GM12878 (cell line): ENCODE data around the gene CCNY.

Experiments used
- CHD1 ChIP-seq: IDR thresholded peaks from 2 replicates; pipeline ENCODE4 v1.6.1; 2012; ENCODE audit warnings: low read depth, low read length, improper control_type of control experiment
- EZH2 ChIP-seq: IDR thresholded peaks from 2 replicates; pipeline ENCODE4 v1.6.1; 2012; ENCODE audit warnings: low read depth, mild to moderate bottlenecking, control low read depth, inconsistent platforms, low read length, borderline replicate concordance; ENCODE audit not compliant: control insufficient read depth
- NFYB ChIP-seq: IDR thresholded peaks from 2 replicates; pipeline ENCODE4 v1.6.1; 2011; ENCODE audit warnings: low read depth, mild to moderate bottlenecking, low read length, improper control_type of control experiment, moderate library complexity; ENCODE audit not compliant: insufficient read depth
- NR2C1 ChIP-seq: fragments of 450-650 bp; IDR thresholded peaks from 2 replicates; pipeline ENCODE4 v1.6.1; 2017; ENCODE audit warnings: antibody characterized with exemption, mild to moderate bottlenecking, moderate library complexity
- NR2C2 ChIP-seq: IDR thresholded peaks from 2 replicates; pipeline ENCODE4 v1.6.1; 2011; ENCODE audit warnings: borderline replicate concordance, low read depth; ENCODE audit not compliant: control insufficient read depth, insufficient read length
- NRF1 ChIP-seq: conservative IDR thresholded peaks from 2 replicates; pipeline ENCODE4 v1.6.1; 2011; ENCODE audit warnings: mild to moderate bottlenecking, low read depth, low read length, improper control_type of control experiment
- POLR2A ChIP-seq: IDR thresholded peaks from 2 replicates; pipeline ENCODE4 v1.6.1; 2011; ENCODE audit warnings: low read depth, mild to moderate bottlenecking, low read length
- RFX5 ChIP-seq: IDR thresholded peaks from 2 replicates; pipeline ENCODE4 v1.6.1; 2011; ENCODE audit warnings: low read depth, low read length, improper control_type of control experiment
- SIN3A ChIP-seq: IDR thresholded peaks from 2 replicates; pipeline ENCODE4 v1.6.1; 2012; ENCODE audit warnings: low read depth, low read length, improper control_type of control experiment
- STAT3 ChIP-seq: IDR thresholded peaks from 2 replicates; pipeline ENCODE4 v1.6.1; 2011; ENCODE audit warnings: low read depth, low read length, improper control_type of control experiment
- TF ChIP-seq, protein P1 (sequence below): fragments of 450-650 bp; IDR thresholded peaks from 2 replicates; pipeline ENCODE4 v1.6.1; 2018; ENCODE audit warnings: borderline replicate concordance, mild to moderate bottlenecking; ENCODE audit not compliant: partially characterized antibody
- TF ChIP-seq, protein P2 (sequence below), 3 experiments: IDR thresholded peaks in 2 of 3; conservative IDR thresholded peaks in 1 of 3; 2 replicates each; pipeline ENCODE4 v1.5.1; 2011; ENCODE audit warnings: low read depth in 3 of 3, low read length in 3 of 3, mild to moderate bottlenecking in 3 of 3, control low read depth in 2 of 3, moderate library complexity in 2 of 3, inconsistent platforms in 1 of 3, mixed read lengths in 1 of 3; ENCODE audit not compliant: control insufficient read depth in 2 of 3, insufficient read depth in 1 of 3; ENCODE audit errors: extremely low read depth in 1 of 3

DNA sequence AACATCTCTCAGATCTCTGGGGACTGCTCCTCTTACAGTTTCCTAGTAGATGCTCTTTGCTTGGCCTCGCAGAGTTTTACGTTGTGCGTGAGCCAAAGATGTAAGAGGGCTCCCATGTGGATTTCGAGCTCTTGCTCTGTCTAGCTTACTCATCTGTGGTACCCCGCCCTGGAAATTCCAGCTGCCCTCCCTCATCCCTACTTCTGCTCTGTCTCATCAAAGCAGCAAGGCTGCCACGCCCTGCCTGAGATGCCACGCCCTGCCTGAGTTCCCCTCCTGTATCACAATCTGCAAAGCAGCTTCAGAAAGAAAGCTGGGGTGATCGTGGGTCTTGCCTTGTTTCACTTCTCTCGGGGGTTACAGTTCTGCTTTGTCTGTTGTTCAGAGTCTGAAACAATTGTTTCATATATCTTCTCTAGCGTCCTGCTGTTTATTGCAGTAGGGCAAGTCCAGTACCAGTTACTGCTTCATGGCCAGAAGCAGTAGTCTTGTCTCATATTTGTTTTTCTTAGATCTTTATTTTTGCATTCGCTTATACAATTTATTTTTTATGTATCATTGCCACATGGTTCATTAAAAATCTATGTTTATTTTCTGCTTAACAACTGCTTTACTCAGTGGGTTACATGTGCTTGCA, 36.1 kb upstream of the CCNY start:
- TF ChIP-seq NFYB, result no peak
- no peak for TF ChIP-seq NRF1
- TF ChIP-seq, protein P1, sequence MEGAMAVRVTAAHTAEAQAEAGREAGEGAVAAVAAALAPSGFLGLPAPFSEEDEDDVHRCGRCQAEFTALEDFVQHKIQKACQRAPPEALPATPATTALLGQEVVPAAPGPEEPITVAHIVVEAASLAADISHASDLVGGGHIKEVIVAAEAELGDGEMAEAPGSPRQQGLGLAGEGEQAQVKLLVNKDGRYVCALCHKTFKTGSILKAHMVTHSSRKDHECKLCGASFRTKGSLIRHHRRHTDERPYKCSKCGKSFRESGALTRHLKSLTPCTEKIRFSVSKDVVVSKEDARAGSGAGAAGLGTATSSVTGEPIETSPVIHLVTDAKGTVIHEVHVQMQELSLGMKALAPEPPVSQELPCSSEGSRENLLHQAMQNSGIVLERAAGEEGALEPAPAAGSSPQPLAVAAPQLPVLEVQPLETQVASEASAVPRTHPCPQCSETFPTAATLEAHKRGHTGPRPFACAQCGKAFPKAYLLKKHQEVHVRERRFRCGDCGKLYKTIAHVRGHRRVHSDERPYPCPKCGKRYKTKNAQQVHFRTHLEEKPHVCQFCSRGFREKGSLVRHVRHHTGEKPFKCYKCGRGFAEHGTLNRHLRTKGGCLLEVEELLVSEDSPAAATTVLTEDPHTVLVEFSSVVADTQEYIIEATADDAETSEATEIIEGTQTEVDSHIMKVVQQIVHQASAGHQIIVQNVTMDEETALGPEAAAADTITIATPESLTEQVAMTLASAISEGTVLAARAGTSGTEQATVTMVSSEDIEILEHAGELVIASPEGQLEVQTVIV, result no peak
- TF ChIP-seq, protein P2, sequence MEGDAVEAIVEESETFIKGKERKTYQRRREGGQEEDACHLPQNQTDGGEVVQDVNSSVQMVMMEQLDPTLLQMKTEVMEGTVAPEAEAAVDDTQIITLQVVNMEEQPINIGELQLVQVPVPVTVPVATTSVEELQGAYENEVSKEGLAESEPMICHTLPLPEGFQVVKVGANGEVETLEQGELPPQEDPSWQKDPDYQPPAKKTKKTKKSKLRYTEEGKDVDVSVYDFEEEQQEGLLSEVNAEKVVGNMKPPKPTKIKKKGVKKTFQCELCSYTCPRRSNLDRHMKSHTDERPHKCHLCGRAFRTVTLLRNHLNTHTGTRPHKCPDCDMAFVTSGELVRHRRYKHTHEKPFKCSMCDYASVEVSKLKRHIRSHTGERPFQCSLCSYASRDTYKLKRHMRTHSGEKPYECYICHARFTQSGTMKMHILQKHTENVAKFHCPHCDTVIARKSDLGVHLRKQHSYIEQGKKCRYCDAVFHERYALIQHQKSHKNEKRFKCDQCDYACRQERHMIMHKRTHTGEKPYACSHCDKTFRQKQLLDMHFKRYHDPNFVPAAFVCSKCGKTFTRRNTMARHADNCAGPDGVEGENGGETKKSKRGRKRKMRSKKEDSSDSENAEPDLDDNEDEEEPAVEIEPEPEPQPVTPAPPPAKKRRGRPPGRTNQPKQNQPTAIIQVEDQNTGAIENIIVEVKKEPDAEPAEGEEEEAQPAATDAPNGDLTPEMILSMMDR (IDR thresholded peaks at IDR 0.05 in 2 of 3, conservative IDR thresholded peaks at IDR 0.05 in 1 of 3; ENCODE audit: control insufficient read depth in 2 of 3, extremely low read depth in 1 of 3, insufficient read depth in 1 of 3, low read depth in 3 of 3, low read length in 3 of 3), result no peak
- no peak for TF ChIP-seq EZH2
- TF ChIP-seq SIN3A, result no peak
- TF ChIP-seq RFX5, result no peak
- TF ChIP-seq NR2C1, result no peak
- TF ChIP-seq STAT3, result no peak
- no peak for TF ChIP-seq POLR2A
- TF ChIP-seq NR2C2, result no peak
- TF ChIP-seq CHD1, result no peak
